Fibroblast of the aortic adventitia (primary cell): ENCODE measurements around the gene DHPS. TPM values are rescaled to one million over a fixed set of nuclear protein-coding genes. Genes with fewer than 3 reads are reported as not detected.

Source experiments
- DNase-seq: peaks from one replicate; pipeline ENCODE4 v3.0.0-alpha.2; 2010; ENCODE audit warnings: low read depth
- H3K4me3 ChIP-seq: 2 replicates; pipeline ENCODE4 v1.5.1; 2011; ENCODE audit warnings: low read depth, mild to moderate bottlenecking, control low read depth, low read length, moderate library complexity
- CTCF ChIP-seq: IDR thresholded peaks from 2 replicates; pipeline ENCODE4 v1.5.1; 2011; ENCODE audit warnings: mild to moderate bottlenecking, low read length, control low read depth, inconsistent platforms; ENCODE audit not compliant: insufficient read depth
- total RNA-seq: library from RNA; depleted of rRNA; stranded (reverse); fragments of >200 nt; gene quantifications from 2 replicates; pipeline ENCODE4 v1.2.3, GENCODE V29; 2012; ENCODE audit warnings: low replicate concordance

DHPS gene
- total RNA-seq, 1 donor, result 46.2 TPM

- DNase-seq, result peak; percentile 57
- peak within 1 kb of the TSS; percentile 84 for H3K4me3 ChIP-seq
- no peak for TF ChIP-seq CTCF
These were observed 42.2 kb upstream of the DHPS start, which contains the start of gene TNPO2 for GRCh38 chr19:12723641-12724426. Gene TNPO2, minus strand, starts transcription at chr19:12723932. Its CDS starts 2,955 bp downstream, at chr19:12720977.

GRCh38 chr19:12723381-12723640 is 41.6 kb upstream of the DHPS start:
- DNase-seq, result no peak

DNA sequence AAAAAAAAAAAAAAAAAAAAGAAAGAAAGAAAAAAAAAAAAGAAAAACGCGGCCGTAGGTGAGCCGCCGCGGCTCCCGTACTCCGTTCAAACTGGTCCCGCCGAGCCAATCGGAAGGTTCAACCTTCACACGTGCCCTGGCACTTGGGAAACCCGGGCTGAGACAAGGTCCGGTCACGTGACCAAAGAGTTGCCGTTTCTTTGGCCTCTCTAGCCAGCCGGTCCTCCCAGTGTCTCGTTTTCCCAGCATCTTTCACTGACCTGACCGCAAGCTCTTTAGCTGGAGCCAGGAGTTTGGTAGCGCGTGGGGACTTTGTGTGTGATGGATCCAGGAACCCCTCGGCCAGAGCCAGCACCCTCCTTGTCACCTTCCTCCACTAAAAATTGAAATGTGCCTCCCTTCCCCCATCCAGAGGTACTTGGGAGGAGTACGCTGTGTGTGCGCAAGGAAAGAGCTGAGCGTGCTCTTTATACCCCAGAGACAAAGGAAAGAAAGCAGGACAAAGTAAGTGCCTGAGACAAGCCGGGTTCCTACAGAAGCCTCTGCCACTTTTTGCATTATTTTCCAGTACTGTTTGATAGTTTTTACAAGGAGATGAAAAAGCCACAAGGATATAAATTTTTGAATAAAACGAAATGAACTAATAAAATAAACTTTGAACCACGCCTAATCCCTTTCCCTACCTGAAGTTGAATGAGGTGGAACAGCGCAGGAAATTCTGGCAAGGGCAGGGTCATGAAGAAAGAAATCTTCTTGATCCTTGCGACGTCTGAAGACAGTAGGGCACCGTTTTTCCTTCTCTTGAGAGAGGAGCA is 41.1 kb upstream of the DHPS start:
- no peak for TF ChIP-seq CTCF
- peak; percentile 100 for DNase-seq
- peak overlapping the region; percentile 84 for H3K4me3 ChIP-seq

More at GRCh38 chr19:12723381-12723640, 41.6 kb upstream of the DHPS start:
- no peak for TF ChIP-seq CTCF
- peak overlapping the region; percentile 84 for H3K4me3 ChIP-seq

DNA sequence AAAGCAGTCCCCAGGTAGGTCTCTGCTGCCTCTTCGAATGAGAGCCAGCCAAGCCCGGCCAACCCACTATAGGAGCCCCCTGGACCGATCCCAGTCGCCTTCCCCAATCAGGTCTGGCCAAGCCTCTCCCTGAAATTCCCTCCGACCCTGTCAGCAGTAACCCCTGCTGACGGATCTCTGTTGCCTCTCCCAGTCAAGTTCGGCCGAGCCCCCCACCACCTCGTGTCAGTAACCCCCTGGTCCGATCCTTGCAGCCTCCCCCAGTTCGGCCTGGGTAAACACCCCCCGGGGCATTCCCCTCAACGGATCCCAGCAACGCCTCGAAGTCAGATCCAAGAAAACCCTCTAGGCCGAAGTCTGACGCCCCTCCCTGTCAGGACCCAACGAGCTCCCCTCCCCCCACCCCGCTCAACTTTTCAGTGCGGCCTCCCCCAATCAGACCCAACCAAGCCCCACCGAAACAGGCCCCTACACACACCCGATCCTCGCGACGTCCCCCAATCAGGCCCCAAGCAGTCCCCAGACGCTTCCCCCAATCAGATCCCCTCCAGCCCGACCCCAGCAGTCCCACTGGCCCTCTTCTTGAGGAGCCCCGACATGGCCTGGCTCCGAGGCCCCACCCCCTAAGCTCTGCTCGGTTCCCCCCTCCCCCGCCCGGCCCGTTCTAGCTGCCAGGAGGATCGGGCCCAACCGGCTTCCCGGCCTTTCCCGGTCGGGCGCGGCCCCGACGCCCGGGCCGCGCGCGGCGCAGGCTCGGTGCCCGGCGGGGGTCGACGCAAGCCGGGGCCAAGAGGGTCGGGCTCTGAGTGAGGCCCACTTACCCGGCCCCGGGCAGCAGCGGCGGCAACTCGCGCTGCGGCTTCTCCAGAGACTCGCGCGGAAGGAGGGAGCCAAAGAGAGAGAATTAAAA is 40.2 kb upstream of the DHPS start:
- no peak for TF ChIP-seq CTCF
- peak; percentile 66 for DNase-seq
- peak overlapping the region; percentile 84 for H3K4me3 ChIP-seq

DNA sequence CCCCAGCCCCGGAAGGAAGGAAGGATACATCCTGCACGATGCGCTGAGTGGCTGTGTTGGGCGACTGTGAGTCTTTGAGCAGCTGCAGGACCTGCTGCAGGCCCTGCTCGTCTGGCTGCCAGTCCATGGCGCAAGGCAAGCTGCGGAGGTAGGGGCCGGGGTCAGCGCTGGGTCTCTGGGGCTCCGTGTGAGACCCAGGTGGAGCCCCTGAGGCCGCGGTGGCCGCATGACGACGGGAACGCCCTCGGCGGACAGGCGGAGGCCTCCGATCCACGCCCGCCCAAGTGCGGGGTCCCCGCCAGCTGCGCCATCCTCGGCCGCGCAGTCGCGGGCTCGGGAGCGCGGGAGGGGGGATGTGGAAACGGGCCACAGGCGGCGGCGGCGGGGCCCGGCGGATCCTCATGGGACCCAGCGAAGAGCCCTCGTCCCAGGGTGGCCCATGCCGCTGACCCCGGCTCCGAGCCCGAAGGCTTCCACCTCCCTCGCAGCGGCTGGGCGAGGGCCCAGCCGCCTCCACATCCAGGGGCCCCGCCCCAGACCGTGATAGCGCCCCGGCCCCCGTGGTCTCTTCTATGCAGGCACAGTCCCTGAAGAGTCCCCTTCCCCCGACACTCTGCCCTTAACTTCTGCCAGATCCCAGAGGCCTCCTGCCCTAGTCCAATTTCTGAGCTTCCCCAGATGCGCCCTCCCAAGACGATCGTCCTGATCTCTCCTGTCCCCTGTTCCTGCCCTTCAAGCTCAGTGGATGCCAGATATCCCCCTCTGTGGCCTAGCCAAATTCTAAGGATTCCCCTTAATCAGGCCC is 39.4 kb upstream of the DHPS start:
- DNase-seq, result peak; percentile 17
- no peak for TF ChIP-seq CTCF
- peak overlapping the region; percentile 84 for H3K4me3 ChIP-seq

DNA sequence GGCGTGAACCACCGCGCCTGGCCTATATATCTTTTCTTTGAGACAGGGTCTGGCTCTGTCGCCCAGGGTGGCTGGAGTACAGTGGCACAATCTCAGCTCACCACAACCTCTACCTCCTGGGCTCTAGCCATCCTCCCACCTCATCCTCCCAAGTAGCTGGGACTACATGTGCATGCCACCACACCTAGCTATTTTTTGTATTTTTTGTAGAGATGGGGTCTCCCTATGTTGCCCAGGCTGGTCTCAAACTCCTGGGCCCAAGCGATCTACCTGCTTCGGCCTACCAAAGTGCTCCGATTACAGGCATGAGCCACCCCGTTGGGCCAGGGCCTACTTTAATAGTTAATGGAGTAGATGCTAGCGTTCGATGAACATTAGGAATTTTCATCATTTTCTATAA is 38.6 kb upstream of the DHPS start:
- no peak for DNase-seq
- no peak for TF ChIP-seq CTCF
- H3K4me3 ChIP-seq, result peak overlapping the region; percentile 84
